HG03025 (cell line): ENCODE data around the gene ARHGEF38.
"Not testable (repeated sequence)": the region's sequence is repeated elsewhere in the genome, so short reads cannot be mapped to it uniquely, and the experiment has no call there.

Experiments used
- ATAC-seq: cut with Tn5 transposase; IDR thresholded peaks from one replicate; pipeline ENCODE4 v1.9.1; 2021; ENCODE audit warnings: mild to moderate bottlenecking, moderate library complexity; ENCODE audit not compliant: unreplicated experiment, low FRiP score

The ARHGEF38 gene

GRCh38 chr4:105637408-105638176 is 85.2 kb downstream of the ARHGEF38 start:
- peak; percentile 92 for ATAC-seq

- ATAC-seq, result no peak
Measured at GRCh38 chr4:105641845-105642244, 89.4 kb downstream of the ARHGEF38 start.

- ATAC-seq, result no peak
Measured at GRCh38 chr4:105644257-105644656, 91.8 kb downstream of the ARHGEF38 start.

- ATAC-seq, result no peak
Measured at GRCh38 chr4:105645440-105645839, 93.0 kb downstream of the ARHGEF38 start.

GRCh38 chr4:105650190-105650589 is 97.8 kb downstream of the ARHGEF38 start:
- no peak for ATAC-seq

GRCh38 chr4:105651884-105652283 is 99.5 kb downstream of the ARHGEF38 start:
- ATAC-seq, result no peak

GRCh38 chr4:105652286-105652888 is 100.0 kb downstream of the ARHGEF38 start:
- no peak for ATAC-seq

- ATAC-seq, result no peak
Measured at GRCh38 chr4:105657117-105657765, 104.8 kb downstream of the ARHGEF38 start.

- no peak for ATAC-seq
Measured at GRCh38 chr4:105659190-105659589, 106.8 kb downstream of the ARHGEF38 start.

- ATAC-seq, result no peak
Measured at GRCh38 chr4:105661028-105661427, 108.6 kb downstream of the ARHGEF38 start.

GRCh38 chr4:105662935-105663675 is 110.7 kb downstream of the ARHGEF38 start:
- no peak for ATAC-seq

- ATAC-seq, result no peak
Measured at GRCh38 chr4:105666693-105667092, 114.3 kb downstream of the ARHGEF38 start.

- ATAC-seq, result no peak
Measured at GRCh38 chr4:105670684-105671083, 118.3 kb downstream of the ARHGEF38 start.

- ATAC-seq, result no peak
Measured at GRCh38 chr4:105671301-105671700, 118.9 kb downstream of the ARHGEF38 start.

GRCh38 chr4:105674011-105674410 is 121.6 kb downstream of the ARHGEF38 start:
- no peak for ATAC-seq

GRCh38 chr4:105677709-105678108 is 125.3 kb downstream of the ARHGEF38 start:
- ATAC-seq, result no peak

GRCh38 chr4:105679186-105679585 is 126.8 kb downstream of the ARHGEF38 start:
- ATAC-seq, result no peak

- ATAC-seq, result no peak
Measured at GRCh38 chr4:105683038-105683437, 130.6 kb downstream of the ARHGEF38 start.

GRCh38 chr4:105686571-105686970 is 134.2 kb downstream of the ARHGEF38 start:
- ATAC-seq, result no peak

GRCh38 chr4:105694812-105695211 is 142.4 kb downstream of the ARHGEF38 start:
- not testable (repeated sequence) for ATAC-seq

GRCh38 chr4:105695832-105696231 is 143.4 kb downstream of the ARHGEF38 start:
- not testable (repeated sequence) for ATAC-seq
